Suprapubic skin (tissue), 4 donors: Measurements from ENCODE around the gene VIPAS39. TPM values are rescaled to one million over a fixed set of nuclear protein-coding genes. Genes with fewer than 3 reads are reported as not detected.
"Not testable (repeated sequence)": the region's sequence is repeated elsewhere in the genome, so short reads cannot be mapped to it uniquely, and the experiment has no call there.

Experiments used
- DNase-seq, 2 donors: peaks; one replicate each; pipeline ENCODE4 v3.0.0-alpha.2; 2019; ENCODE audit warnings: low spot score in 2 of 2
- H3K27ac ChIP-seq: fragments of 200-600 bp; sonication (generic); one replicate; pipeline ENCODE4 v1.5.1; 2019
- H3K27me3 ChIP-seq: fragments of 200-600 bp; sonication (generic); one replicate; pipeline ENCODE4 v1.5.1; 2019
- H3K36me3 ChIP-seq: fragments of 200-600 bp; sonication (generic); one replicate; pipeline ENCODE4 v1.5.1; 2019
- H3K4me1 ChIP-seq: fragments of 200-600 bp; sonication (generic); one replicate; pipeline ENCODE4 v1.5.1; 2019
- H3K4me3 ChIP-seq: fragments of 200-600 bp; sonication (generic); one replicate; pipeline ENCODE4 v1.5.1; 2019; ENCODE audit warnings: mild to moderate bottlenecking
- H3K9me3 ChIP-seq: fragments of 200-600 bp; sonication (generic); one replicate; pipeline ENCODE4 v1.5.1; 2019
- CTCF ChIP-seq, 2 donors: fragments of 200-600 bp in 1 of 2; fragments of 450-650 bp in 1 of 2; sonication (generic) in 1 of 2; IDR thresholded peaks; one replicate each; pipeline ENCODE4 v1.5.1; 2016 to 2019; ENCODE audit warnings: antibody characterized with exemption in 2 of 2, mild to moderate bottlenecking in 1 of 2, moderate library complexity in 1 of 2
- EP300 ChIP-seq: sonication (generic); formaldehyde crosslinking; IDR thresholded peaks from one replicate; pipeline ENCODE4 v1.6.1; 2017; ENCODE audit warnings: antibody characterized with exemption
- POLR2A ChIP-seq, 2 donors: fragments of 450-650 bp; IDR thresholded peaks; one replicate each; pipeline ENCODE4 v1.6.1; 2017; ENCODE audit warnings: antibody characterized with exemption in 2 of 2, mild to moderate bottlenecking in 2 of 2, moderate library complexity in 2 of 2
- POLR2AphosphoS5 ChIP-seq, 3 donors: sonication (generic); formaldehyde crosslinking; IDR thresholded peaks; one replicate each; pipeline ENCODE4 v1.6.1; 2017; ENCODE audit warnings: antibody characterized with exemption in 3 of 3
- WGBS: methylation state at CpG from one replicate; pipeline ENCODE4 v1.1.5; 2018; 5-methylcytosine and 5-hydroxymethylcytosine counted together
- total RNA-seq, 4 donors: library from RNA; depleted of rRNA; stranded (reverse); fragments of >200 nt; gene quantifications; one replicate each; pipeline ENCODE4 v1.1.0, GENCODE V29; 2016

Gene VIPAS39
- total RNA-seq, 4 donors from 2014 or later = 11.7 to 21.6 (median 16.9) TPM

GRCh38 chr14:77426396-77426795 lies 31.0 kb downstream of the VIPAS39 start:
- Histone ChIP-seq H3K4me1 (no peaks in the 10 kb centered on the region), H3K4me3 (no peak overlapping the region), H3K27me3 (no peaks in the 10 kb centered on the region), H3K27ac (no peak overlapping the region), H3K36me3 (peaks cover 97% of the 10 kb centered on the region), H3K9me3 (no peaks in the 10 kb centered on the region)
- TF ChIP-seq CTCF (IDR thresholded peaks at IDR 0.05) (no peak), POLR2AphosphoS5 (IDR thresholded peaks at IDR 0.05) (no peak), POLR2A (IDR thresholded peaks at IDR 0.05) (no peak), EP300 (no peak)
- 100% methylated on average over 3 of the region's 3 CpGs for WGBS
- DNase-seq = no peak

DNA sequence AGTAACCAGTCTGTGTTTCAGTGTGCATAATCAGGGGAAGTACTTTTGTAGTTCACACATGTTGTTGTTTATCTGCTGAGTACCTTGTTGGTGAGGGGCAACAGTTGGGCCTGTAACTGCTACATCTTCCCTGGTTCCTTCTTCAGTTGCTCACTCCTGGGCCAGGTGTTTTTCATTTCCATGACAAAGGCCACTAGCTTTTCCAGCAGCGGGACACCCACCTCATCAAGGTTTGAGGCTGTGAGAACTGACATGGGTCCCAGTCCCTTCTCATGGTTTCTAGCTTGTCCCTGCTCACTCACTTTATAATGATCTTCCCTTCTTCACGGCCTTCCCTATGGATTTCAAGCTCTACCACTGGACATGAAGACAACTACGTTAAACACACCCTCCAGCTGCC lies 32.5 kb downstream of the VIPAS39 start:
- H3K27me3 ChIP-seq = no peaks in the 10 kb centered on the region
- 94% methylated on average over 3 of the region's 3 CpGs for WGBS

GRCh38 chr14:77423423-77423822 lies 34.0 kb downstream of the VIPAS39 start, which contains the start of gene NOXRED1:
Gene NOXRED1 (minus strand): TSS chr14:77423523. CDS start chr14:77422889, 634 bp downstream.
- peaks cover 67% of the 10 kb centered on the region for H3K36me3 ChIP-seq
- H3K27ac ChIP-seq = no peak within 1 kb of the TSS
- DNase-seq = no peak
- no peaks in the 10 kb centered on the region for H3K27me3 ChIP-seq
- no peak within 1 kb of the TSS for H3K4me3 ChIP-seq
- 100% methylated on average over 1 of the region's 1 CpG for WGBS
- no peaks in the 10 kb centered on the region for H3K4me1 ChIP-seq
- TF ChIP-seq CTCF (IDR thresholded peaks at IDR 0.05) (no peak), EP300 (no peak), POLR2AphosphoS5 (IDR thresholded peaks at IDR 0.05) (no peak), POLR2A (IDR thresholded peaks at IDR 0.05) (no peak)
- H3K9me3 ChIP-seq = peaks cover under 1% of the 10 kb centered on the region

More for the DNA sequence above, 32.5 kb downstream of the VIPAS39 start:
- TF ChIP-seq POLR2A (IDR thresholded peaks at IDR 0.05) = no peak
- TF ChIP-seq POLR2AphosphoS5 (IDR thresholded peaks at IDR 0.05) = no peak
- no peak for TF ChIP-seq EP300
- no peak for TF ChIP-seq CTCF (IDR thresholded peaks at IDR 0.05)
- no peaks in the 10 kb centered on the region for H3K9me3 ChIP-seq
- H3K36me3 ChIP-seq = peaks cover 81% of the 10 kb centered on the region
- no peak overlapping the region for H3K4me3 ChIP-seq
- H3K27ac ChIP-seq = no peak overlapping the region
- no peak for DNase-seq
- H3K4me1 ChIP-seq = no peaks in the 10 kb centered on the region

DNA sequence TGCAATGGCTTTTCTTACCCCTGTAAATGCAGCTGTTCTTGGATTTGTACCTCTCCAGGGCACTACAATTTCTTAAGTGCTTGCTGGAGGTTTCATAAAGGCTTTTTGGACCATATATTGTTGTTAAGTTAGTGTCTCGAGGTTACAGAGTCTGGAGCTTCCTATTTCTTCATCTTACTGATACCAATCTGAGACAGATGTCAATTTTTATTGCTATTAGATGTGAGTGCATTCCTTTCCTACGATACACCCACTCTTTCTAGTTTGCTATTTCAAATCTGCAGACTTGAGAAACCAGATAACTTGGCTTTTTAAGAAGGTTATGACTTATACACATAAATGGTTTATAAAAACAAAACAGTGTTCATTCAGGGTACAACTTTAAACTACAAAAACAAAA lies 36.2 kb downstream of the VIPAS39 start:
- Histone ChIP-seq H3K4me1 (no peaks in the 10 kb centered on the region), H3K9me3 (peaks cover 5% of the 10 kb centered on the region), H3K27me3 (no peaks in the 10 kb centered on the region), H3K4me3 (no peak overlapping the region), H3K36me3 (peaks cover 45% of the 10 kb centered on the region), H3K27ac (no peak overlapping the region)
- 39% methylated on average over 2 of the region's 2 CpGs for WGBS
- no peak for TF ChIP-seq CTCF (IDR thresholded peaks at IDR 0.05)
- no peak for DNase-seq

- no peak overlapping the region for H3K4me3 ChIP-seq
- no peak overlapping the region for H3K27ac ChIP-seq
- TF ChIP-seq POLR2A (IDR thresholded peaks at IDR 0.05) (no peak), EP300 (no peak), CTCF (IDR thresholded peaks at IDR 0.05) (no peak), POLR2AphosphoS5 (IDR thresholded peaks at IDR 0.05) (no peak)
- 91% methylated on average over 8 of the region's 8 CpGs for WGBS
- no peaks in the 10 kb centered on the region for H3K27me3 ChIP-seq
- peaks cover 2% of the 10 kb centered on the region for H3K36me3 ChIP-seq
- no peak for DNase-seq
- no peaks in the 10 kb centered on the region for H3K4me1 ChIP-seq
- H3K9me3 ChIP-seq = peaks cover 5% of the 10 kb centered on the region
Measured at GRCh38 chr14:77416836-77417235, 40.6 kb downstream of the VIPAS39 start.

DNA sequence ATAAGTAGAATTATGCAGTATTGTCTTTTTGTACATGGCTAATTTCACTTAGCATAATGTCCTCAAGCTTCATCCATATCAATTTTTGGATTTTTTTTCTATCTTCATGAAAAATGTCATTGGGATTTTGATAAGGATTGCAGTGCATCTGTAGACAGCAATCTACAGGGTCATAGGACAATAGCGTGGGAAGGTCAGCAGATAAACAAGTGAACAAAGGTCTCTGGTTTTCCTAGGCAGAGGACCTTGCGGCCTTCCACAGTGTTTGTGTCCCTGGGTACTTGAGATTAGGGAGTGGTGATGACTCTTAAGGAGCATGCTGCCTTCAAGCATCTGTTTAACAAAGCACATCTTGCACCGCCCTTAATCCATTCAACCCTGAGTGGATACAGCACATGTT lies 41.3 kb downstream of the VIPAS39 start:
- H3K27me3 ChIP-seq, H3K4me3 ChIP-seq, H3K36me3 ChIP-seq, H3K4me1 ChIP-seq, DNase-seq, H3K9me3 ChIP-seq, H3K27ac ChIP-seq: not testable (repeated sequence)
- 92% methylated on average over 2 of the region's 3 CpGs for WGBS

- WGBS = 94% methylated on average over 10 of the region's 10 CpGs
- not testable (repeated sequence) for H3K4me1 ChIP-seq, H3K36me3 ChIP-seq, H3K27ac ChIP-seq, H3K9me3 ChIP-seq, H3K27me3 ChIP-seq, DNase-seq, H3K4me3 ChIP-seq
Measured at GRCh38 chr14:77415403-77416030, 41.9 kb downstream of the VIPAS39 start.
